GM21390 (cell line): ENCODE results near the gene MYEOV.

Experiments used
- ATAC-seq: cut with Tn5 transposase; IDR thresholded peaks from one replicate; pipeline ENCODE4 v1.9.1; 2021; ENCODE audit not compliant: unreplicated experiment

The MYEOV gene

DNA sequence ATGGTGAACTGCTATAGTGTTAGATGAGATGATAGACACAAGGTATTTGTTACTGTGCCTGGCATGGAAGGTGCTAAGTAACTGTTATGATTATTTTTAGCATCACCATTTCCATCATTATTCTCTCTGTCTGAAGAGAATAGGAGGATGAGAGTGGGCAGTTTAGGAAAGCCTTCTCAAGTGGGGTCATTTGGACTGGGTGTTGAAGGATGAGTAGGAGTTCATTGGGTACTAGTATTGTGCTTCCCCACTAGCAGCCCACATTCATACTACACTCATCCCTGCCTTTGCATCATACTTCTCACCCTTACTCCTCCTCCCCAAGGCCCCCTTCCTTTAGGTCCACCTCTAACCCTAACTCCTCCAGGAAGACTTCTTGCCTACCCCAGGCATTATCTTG is 20.6 kb downstream of the MYEOV start:
- ATAC-seq: no peak

DNA sequence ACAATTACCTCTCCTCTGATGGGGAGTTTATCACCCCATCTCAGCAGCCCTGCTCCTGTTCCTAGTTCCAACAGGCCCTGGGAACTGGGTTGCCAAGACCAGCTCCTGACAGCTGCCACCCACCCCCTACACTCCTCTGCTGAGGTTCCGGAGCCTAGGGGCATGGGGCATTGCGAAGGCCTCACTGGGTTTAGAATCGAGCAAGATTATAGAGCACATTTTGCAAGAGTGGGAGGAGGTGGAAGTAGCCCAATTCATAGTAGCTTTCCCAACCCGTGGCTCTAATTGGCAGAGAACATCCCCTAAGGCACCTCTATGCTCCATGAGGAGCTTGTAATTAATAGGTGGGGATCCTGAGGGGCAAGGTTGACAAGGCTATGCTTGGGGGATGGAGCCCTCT is 23.0 kb downstream of the MYEOV start:
- ATAC-seq: no peak

DNA sequence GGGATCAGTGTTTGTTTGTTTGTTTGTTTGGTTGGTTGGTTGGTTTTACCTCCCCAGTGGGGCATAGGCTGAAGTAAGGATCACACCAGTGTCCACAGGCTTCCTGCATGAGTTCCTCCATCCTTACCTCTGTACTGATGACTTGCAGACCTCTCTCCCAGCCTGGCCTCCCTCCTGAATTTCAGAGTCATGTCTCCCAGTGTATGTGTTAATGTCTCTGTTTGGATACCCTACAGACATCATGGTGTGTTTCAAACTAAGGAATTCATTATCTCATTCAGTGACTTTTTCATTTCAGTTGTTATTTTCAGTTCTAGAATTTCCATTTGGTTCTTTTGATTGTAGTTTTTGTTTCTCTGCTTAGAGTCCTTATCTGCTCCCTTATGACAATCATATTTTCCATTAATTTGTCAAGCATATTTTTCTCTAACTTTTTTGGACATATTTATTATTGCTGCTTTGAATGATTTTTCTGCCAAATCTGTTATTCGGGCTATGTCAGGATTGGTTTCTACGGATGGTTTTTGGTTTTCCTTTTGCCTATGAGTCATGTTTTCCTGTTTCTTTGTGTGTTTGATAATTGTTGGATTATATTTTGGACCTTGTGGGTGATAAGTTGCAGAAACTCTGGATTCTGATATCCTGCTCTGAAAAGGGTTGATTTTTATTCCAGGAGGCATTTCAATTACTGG is 23.6 kb downstream of the MYEOV start:
- no peak for ATAC-seq

DNA sequence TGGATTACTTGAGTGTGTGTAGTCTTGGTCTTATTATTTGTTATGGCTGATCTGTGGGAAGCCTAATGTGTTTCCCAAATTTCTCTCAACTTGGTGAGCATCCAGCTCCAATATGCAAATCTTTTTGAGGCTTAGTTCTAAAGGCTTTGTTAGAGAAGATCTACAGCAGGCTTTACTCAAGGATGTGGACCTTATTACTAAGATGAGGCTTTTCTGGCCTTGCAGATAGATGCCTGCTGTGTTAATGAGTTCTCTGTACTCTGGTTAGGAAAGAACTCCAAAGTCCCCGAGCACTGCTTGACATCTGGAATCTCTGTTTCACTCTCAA is 24.1 kb downstream of the MYEOV start:
- ATAC-seq: no peak

DNA sequence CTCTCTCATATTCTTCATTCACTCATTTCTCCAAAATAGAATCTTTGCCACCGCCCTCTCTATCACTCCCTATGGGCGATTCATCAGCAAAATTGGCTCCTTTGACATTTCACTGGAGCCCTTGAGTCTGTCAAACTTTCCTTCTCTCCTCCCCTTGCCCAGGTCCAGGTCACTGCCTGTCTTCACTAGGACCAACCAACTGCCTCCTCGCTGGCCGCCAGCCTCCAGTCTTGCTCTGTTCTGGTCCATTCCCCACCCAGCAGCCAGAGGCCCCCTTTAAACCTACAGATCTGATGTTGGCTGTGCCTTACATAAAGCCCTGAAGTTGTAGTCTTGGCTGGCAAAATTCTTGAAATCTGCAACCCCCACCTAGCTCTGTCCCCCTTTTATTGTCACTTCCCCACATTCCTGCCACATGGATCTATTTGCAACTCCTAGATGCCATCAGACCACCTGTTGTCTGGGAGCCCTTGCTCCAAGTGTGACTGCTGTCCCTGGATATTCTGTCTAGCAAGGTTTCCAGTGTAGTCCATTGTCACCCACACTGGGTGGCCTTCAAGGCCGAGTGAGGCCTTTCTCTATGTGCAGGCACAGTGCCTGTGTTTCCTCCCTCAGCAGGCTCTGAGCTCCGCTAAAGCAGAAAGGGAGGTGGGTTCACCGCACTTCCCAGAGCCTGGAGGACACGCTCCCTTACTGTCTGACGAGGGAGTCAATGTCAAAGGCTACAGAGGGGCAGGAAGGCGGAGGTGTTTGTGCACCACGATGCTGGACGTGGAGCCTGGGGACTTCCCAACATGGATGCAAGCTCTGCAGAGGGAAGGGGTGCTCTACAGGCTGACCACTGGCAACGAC is 25.5 kb downstream of the MYEOV start:
- ATAC-seq: no peak

DNA sequence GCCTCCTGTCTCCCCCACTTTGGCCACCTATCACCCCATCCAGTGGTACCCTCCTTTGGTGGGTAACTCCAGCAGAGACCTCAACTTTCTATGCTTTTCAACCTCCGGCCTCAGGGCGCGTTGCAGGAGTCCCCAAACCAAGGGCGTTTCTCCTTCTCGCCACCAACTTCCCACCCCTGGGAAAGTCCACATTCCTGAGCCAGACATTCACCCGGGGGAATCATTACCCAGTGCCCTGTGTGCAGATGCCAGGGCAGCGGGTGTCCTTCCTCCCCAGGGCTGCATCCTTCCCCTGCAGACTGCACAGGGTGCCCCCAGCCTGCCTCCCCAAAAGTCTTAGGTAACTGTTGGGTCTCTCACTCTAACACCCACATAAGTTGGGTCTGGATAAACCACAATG is 26.4 kb downstream of the MYEOV start:
- no peak for ATAC-seq

DNA sequence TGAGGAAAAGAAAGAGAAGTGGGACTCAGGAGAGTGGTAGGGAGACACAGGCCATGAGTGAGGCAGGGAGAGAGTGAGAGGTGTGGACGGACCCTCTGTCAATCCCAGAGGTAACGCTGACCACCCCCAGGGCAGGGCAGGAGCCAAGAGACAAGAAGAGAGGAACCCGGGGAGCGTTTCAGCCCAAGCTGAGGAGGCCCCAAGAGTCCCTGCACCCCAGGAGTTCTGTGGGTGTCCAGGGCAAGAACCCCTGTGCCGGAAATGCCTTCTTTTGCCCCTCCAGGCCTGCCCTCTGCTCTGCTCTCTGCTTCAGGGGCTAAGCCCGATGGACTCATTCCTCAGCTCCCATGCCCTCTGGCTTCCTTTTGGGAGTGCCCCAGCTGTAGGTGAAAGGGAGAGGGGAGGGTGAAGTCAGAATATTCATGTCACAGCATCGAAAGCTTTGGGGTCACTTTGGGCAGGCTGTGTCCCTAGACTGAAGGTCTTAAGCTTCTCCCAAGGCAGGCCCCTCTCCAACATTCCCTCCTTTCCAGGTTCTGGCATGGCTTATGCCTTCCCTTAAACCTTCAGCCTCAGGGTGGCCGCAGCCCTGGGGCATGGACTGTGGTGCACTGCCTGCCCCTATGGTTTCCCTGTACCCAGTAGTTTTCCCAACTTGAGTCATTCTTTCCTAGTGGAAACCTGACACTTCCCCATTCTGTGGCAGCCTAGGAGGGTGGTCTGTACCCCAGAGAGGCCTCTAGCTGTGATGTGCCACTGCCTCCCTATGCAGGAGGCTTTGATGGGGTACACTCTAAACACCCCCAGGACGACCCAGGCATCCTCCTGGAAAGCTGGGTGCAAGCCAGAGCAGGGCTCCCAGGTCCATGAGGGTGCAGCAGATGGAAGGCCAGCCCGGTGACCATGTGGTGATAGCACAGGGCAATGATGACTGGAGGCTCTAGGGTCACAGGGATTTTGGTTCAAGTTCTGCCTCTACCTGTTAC is 27.1 kb downstream of the MYEOV start:
- ATAC-seq: no peak

DNA sequence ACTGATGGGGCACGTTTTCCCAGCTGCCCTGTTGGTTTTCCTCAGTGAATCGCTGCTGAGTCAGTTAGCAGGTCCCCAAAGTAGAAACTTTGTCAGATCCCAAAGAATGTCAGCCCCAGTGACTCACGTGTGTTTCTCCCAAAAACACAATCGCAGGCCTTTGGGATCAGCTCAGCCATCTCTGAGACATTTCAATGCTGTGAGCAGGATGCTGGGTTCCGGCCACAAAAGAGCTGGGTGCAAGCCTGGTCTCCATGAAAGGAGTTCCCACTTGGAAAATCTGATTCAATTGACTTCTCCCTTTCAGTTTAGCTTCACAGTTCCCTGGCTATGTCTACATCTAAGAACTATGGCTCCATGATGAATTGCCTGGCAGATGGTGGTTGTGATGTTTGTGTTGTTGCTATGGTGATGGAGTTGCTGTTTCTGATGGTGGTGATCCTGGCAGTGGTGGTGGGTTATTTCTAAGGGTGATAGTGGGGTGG is 28.0 kb downstream of the MYEOV start:
- no peak for ATAC-seq

DNA sequence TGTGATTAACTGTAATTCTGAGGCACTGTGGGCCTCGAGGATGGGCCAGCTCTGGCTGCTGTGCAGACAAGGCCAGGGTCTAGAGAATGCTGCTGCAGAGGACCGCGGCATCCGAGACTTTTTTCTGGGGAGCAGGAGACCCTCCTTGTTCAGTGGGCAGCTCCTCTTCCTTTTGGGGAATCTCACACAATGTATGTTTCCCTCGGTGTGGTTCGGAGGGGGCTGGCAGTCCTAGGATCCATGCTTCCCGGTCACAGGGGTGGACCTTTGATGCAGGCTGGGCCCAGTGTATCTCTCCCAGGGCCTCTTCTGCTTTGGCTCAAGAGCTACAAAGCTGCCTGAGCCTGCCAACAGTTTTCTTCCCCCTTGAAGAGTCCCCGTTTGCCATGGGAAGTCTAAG is 31.5 kb downstream of the MYEOV start:
- ATAC-seq: no peak

DNA sequence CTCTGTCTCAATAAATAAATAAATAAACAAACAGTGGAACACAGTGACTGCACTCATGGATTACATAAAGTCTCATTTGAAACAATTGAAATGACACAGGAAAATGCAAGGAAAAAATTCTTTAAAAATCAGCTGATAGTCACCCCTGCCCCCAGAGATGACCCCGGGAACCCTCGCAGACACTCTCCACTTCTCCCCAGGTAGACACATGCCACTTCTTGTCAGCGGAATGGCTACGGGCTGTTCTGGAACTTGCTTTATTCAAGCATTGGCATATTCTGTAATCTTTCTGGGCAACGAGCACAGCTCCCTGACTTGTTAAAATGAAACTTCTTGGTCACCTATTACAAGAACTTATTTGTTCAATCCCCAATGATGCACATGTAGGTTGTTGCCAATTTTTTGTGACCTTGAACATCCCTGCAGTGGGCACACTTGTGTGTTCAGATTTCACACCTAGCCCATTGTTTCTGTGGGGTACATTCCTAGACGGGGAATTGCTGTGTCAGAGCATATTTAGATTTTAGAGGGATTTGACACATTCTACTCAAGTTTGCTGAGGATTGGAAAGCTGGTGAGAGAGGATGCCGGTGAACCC is 32.8 kb downstream of the MYEOV start:
- ATAC-seq: no peak

DNA sequence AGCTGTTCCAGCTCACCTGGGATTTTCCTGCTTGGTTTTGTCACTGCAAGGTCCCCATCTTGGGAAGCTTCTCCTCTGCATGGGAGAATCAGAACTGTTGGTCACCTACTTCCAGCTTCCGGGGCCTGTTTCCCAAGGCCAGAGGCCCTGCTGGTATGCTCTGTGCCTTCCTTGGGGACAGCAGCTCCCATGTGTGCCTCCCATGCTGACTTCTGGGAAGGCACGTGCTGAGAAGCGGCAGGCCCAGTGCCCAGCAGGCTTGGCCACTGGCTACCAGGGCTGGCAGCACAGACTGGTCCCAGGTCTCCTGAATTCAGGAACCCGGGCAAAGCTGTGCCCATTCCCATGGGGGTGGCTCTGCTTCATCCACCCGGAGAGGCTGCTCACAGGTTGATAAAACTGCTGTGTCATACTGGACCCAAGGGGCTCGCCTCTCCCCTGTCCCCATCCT is 33.8 kb downstream of the MYEOV start:
- ATAC-seq: no peak

DNA sequence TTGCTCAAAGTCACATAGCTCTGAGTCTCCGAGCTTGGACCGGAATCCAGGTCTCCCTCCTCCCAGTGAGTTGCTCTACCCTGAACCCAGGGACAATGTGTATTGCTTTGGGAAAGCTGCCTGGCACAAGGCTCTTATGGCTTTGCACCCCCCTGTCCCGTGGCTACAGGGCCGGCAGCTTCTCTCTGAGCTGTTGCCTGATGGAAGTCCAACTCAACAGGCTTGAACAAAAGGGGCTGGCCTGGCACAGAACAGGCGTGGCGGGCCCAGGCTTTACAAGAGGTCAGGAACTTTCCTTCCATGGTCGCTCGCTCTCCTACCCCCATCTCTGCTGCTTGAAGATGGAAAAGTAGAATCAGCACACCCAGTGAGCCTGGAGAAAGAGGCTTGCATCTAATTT is 34.3 kb downstream of the MYEOV start:
- ATAC-seq: no peak

DNA sequence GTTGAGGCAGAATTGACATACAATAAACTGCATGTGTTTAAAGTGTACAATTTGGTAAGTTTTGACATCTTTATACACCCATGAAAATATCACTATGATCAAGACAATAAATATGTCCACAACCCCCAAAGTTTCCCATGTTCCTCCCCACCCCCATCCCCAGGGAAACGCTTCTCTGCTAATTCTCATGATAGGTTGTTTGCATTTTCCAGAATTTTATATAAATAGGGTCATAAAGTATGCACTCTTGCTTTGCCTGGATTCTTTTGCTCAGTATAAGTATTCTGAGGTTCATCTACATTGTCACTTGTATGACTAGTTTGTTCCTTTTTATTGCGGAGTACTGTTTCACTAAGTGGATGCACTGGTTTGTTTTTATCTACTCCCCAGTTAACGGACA is 35.6 kb downstream of the MYEOV start:
- no peak for ATAC-seq

DNA sequence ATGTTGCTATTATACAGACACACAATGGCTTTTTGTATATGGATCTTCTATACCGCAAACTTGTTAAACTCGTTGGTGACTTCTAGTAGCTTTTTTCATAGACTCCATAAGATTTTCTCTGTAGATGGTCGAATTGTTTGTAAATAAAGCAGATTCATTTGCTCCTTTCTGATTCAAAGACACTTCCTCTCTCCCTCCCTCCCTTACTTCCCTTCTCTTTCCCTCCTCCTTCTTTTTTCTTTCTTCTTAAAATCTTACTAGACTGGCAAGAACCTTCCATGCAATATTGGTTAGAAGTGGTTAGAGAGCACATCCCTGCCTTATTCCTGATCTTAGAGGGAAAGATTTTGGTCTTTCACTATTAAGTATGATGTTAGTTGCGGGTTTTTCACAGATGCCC is 36.4 kb downstream of the MYEOV start:
- no peak for ATAC-seq

DNA sequence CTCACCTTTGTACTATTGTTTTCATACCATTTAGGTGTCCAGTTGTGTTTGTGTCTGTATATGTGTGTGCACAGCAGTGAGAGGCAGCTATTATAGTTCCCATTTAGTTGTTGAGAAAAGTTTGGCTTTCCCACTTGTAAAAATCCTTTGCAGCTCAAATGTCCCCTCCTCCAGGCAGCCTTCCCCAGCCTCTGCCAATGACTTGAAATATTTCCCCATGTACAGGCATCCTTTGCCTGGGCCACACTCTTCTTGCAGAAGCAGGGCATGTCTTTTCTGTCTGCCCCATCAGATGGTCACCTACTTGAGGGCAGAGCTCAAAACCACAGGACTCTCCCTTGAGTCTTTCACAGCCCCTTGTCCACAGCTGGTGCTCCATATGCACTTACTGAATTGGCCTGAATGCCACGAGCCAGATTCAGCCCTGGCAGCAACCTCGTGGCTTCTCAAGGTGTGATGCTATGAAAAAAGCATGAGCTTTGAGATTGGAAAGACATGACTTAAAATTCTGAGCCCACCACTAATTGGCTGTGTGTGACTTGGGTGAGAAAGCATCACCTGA is 39.3 kb downstream of the MYEOV start:
- ATAC-seq: no peak

DNA sequence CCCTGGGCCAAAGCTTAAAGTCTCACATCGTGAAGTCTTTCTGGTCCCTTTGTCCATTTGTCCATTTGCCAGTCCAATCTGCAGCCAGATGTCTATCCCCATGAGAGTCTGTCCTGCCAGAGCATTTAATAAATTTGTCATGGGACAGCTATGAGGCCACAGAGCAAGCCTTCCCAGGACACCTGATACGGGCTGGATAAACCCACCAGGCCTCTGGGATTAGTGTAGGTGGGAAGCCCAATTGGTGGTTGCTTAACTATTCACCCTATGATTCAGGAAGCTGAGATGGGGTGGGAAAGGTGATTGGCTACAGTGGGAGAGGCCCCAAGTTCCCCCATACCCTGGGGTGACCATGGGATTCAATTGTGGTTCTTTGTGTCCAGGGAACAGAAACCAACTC is 39.9 kb downstream of the MYEOV start:
- ATAC-seq: no peak

DNA sequence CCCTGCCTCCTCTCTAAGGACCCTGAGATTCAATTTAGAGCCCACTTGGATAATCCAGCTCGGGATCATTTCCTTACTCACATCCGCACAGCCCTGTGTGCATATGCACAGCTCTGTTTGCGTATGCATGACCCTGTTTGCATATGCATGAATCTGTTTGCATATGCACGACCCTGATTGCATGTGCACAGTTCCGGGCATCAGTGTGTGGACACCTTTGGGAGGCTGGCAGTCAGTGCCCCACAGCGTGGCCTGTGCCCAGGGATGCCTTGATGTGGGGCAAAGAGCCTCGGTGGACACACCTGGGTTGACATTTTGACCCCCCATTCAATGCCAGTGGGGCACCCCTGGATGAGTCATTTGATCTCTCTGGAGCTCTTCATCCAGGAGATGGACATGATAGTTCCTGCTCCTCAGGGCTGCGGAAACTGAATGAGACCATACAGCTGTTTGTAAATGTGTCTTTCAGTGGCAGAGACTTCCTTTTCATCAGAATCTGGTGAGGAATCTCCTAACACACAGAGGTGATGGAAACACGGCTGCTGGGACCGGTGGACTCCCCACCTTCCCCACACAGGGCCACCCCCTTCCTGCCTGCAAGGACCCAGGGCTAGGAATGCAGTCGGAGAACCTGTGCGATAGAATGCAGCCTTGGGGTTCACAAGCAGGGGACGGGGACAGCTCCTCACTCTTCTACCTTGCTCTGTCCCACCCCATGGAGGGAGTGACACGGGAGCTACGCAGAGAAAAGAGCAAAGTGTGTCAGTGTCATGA is 41.2 kb downstream of the MYEOV start:
- no peak for ATAC-seq

DNA sequence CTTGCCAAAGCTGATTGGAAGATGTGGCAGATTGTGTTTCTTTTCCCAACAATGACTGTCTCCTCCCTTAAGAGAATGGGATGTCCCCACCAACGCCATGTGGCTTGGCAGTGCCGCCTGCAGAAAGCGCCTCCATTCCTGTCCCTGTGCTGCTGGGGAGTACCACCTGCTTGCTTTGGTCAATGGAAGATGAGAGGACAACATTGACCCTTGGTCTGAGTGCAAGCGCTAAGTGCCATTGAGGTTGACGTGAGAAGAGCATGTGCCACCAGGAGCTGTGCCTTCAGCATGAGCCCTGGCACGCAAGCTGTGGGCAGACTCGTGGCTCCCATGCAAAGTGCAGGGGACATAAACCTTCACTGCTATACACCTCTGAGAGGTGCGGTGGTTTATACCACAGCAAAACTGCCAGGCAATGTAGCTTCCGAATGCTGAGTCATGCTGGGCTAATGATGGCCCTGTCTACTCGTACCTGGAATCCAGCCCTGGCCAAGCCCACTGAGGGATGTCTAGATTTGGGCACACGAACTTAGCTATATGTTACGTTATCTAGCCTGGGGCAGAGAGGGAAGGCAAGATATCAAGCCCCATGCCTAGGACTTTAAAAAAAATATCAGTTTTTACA is 41.9 kb downstream of the MYEOV start:
- ATAC-seq: no peak

DNA sequence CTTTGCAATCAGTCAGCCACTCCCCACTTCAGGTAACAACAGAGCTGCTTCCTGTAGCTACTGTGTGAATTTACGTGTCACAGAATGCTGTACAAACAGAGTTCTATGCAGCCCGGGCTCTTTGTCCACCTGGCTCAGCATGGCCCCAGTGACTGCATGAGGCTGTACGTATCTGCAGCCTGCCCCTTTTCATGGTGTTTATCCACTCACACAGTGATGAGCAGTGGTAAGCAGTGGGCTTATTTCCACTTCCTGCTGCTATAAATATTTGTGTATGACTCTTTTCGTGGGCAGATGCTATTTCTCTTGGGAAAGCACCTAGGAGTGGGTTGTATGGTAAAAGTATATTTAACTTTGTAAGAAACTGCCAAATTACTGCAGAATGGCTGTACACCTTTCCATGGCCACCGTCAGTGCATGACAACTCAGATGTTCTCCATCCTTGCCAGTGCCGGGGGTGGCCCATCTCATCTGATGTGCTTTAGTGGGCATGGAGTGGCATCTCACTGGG is 43.3 kb downstream of the MYEOV start:
- ATAC-seq: peak; percentile 57
